Epithelial cell of proximal tubule (primary cell): ENCODE results near the gene KNSTRN. TPM values are rescaled to one million over a fixed set of nuclear protein-coding genes. Genes with fewer than 3 reads are reported as not detected.
A peak's percentile ranks its signal among the peaks of the same experiment; 100 is the strongest.

ENCODE experiments used
- DNase-seq: peaks from one replicate; pipeline ENCODE4 v3.0.0-alpha.2; 2011; ENCODE audit warnings: low read depth
- H3K4me3 ChIP-seq: 2 replicates; pipeline ENCODE4 v1.5.1; 2011; ENCODE audit warnings: low read depth, mild to moderate bottlenecking, low read length
- CTCF ChIP-seq: conservative IDR thresholded peaks from 2 replicates; pipeline ENCODE4 v1.5.1; 2012; ENCODE audit warnings: low read depth, mild to moderate bottlenecking, low read length
- total RNA-seq: library from RNA; depleted of rRNA; stranded (reverse); fragments of >200 nt; gene quantifications from 2 replicates; pipeline ENCODE4 v1.2.3, GENCODE V29; 2015

KNSTRN gene
- total RNA-seq, 1 donor from 2014 or later = 54.7 TPM

- no peak overlapping the region for H3K4me3 ChIP-seq
- no peak for TF ChIP-seq CTCF
- no peak for DNase-seq
Observed at GRCh38 chr15:40342416-40343320, 39.9 kb upstream of the KNSTRN start.

GRCh38 chr15:40343512-40343911 lies 39.0 kb upstream of the KNSTRN start:
- no peak for TF ChIP-seq CTCF
- no peak for DNase-seq
- no peak overlapping the region for H3K4me3 ChIP-seq

- TF ChIP-seq CTCF = no peak
- DNase-seq = no peak
- no peak overlapping the region for H3K4me3 ChIP-seq
Observed at GRCh38 chr15:40344217-40344616, 38.3 kb upstream of the KNSTRN start.

GRCh38 chr15:40344631-40345120 lies 37.8 kb upstream of the KNSTRN start:
- DNase-seq = no peak
- TF ChIP-seq CTCF = peak; percentile 82
- H3K4me3 ChIP-seq = no peak overlapping the region

- DNase-seq = no peak
- H3K4me3 ChIP-seq = no peak overlapping the region
- no peak for TF ChIP-seq CTCF
Observed at GRCh38 chr15:40345225-40345866, 37.2 kb upstream of the KNSTRN start.

GRCh38 chr15:40345867-40346578 lies 36.5 kb upstream of the KNSTRN start:
- no peak overlapping the region for H3K4me3 ChIP-seq
- DNase-seq = no peak
- no peak for TF ChIP-seq CTCF
